Gastroesophageal sphincter (tissue), 4 donors: ENCODE results near the gene SH3RF3. TPM values are rescaled to one million over a fixed set of nuclear protein-coding genes. Genes with fewer than 3 reads are reported as not detected.

Experiments used
- ATAC-seq: fragments of 150-250 bp; one replicate; pipeline ENCODE4 v1.9.1; 2016; ENCODE audit warnings: mild to moderate bottlenecking, moderate library complexity
- H3K27ac ChIP-seq, 4 donors: fragments of 200-600 bp; sonication (generic) in 3 of 4; 1 replicate in 3 of 4; 2 replicates in 1 of 4; pipeline ENCODE4 v1.5.1; 2016 to 2019
- H3K27me3 ChIP-seq: fragments of 200-600 bp; sonication (generic); one replicate; pipeline ENCODE4 v1.5.1; 2019
- H3K36me3 ChIP-seq, 2 donors: fragments of 200-600 bp; sonication (generic); one replicate each; pipeline ENCODE4 v1.5.1; 2019; ENCODE audit warnings: control low read depth in 1 of 2
- H3K4me1 ChIP-seq, 3 donors: fragments of 200-600 bp; sonication (generic); 1 replicate in 2 of 3; 2 replicates in 1 of 3; pipeline ENCODE4 v1.5.1; 2016 to 2019; ENCODE audit warnings: control low read depth in 2 of 3
- H3K4me3 ChIP-seq, 2 donors: fragments of 200-600 bp; sonication (generic); one replicate each; pipeline ENCODE4 v1.5.1; 2019; ENCODE audit warnings: mild to moderate bottlenecking in 1 of 2, moderate library complexity in 1 of 2
- H3K9me3 ChIP-seq, 3 donors: fragments of 200-600 bp; sonication (generic); one replicate each; pipeline ENCODE4 v1.5.1; 2017 to 2019; ENCODE audit warnings: control low read depth in 2 of 3
- EP300 ChIP-seq: sonication (generic); formaldehyde crosslinking; IDR thresholded peaks from one replicate; pipeline ENCODE4 v1.6.1; 2017; ENCODE audit warnings: antibody characterized with exemption, mild to moderate bottlenecking
- POLR2A ChIP-seq, 2 donors: fragments of 450-650 bp; IDR thresholded peaks; one replicate each; pipeline ENCODE4 v1.6.1; 2017; ENCODE audit warnings: antibody characterized with exemption in 2 of 2, mild to moderate bottlenecking in 2 of 2, moderate library complexity in 1 of 2
- POLR2AphosphoS5 ChIP-seq: sonication (generic); formaldehyde crosslinking; IDR thresholded peaks from one replicate; pipeline ENCODE4 v1.6.1; 2017; ENCODE audit warnings: antibody characterized with exemption
- WGBS, 2 donors: methylation state at CpG; one replicate each; pipeline ENCODE4 v1.1.5; 2018; ENCODE audit warnings: low coverage in 1 of 2; 5-methylcytosine and 5-hydroxymethylcytosine counted together
- total RNA-seq, 4 donors: library from RNA; depleted of rRNA; stranded (reverse); fragments of >200 nt; gene quantifications; one replicate each; pipeline ENCODE4 v1.1.0, GENCODE V29; 2016
- TF ChIP-seq, protein P1 (sequence below), 4 experiments: fragments of 200-600 bp in 2 of 4; fragments of 450-650 bp in 2 of 4; sonication (generic) in 1 of 4; IDR thresholded peaks; one replicate each; pipeline ENCODE4 v1.5.1; 2017 to 2019; ENCODE audit warnings: antibody characterized with exemption in 4 of 4, mild to moderate bottlenecking in 2 of 4, moderate library complexity in 2 of 4

The SH3RF3 gene
- total RNA-seq, 4 donors from 2014 or later = 10.1 to 15.8 (median 13.2) TPM

DNA sequence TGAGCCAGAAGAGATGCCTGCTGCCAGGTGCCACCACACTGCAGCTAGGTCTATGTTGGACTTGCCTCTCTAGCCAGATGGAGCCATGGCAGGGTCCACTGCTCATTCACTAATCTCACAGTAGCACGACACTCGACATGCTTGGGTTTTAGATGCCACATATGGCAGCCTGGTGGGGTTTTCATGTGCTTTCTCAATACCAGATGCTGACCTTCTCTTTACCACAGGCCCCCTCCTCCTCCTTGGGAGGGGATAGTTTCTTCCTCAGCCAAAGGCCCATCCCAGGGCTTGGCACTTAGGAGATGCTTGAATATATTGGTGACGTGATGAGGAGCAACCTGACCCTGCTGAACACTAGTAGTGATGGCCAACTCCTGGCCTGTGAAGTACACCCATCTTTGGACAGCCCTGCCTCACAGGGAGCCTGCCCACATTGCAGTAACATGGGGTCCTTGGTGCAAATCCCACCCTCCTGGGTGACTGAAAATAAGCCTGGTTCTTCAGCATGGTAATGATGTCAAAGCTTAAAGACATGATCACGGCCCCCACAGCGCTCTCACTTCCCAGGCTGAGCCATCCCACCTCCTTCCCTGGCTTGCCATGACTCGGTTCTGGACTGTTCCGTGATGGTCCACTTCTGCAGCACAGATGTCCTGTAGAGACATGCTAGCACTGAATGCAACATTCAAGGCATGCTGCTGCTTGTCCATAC lies 227.5 kb downstream of the SH3RF3 start:
- no peak for ATAC-seq
- no peaks in the 10 kb centered on the region for H3K27me3 ChIP-seq
- peaks cover 0 to 7% (median under 1%) of the 10 kb centered on the region in 3 donors for H3K4me1 ChIP-seq
- H3K4me3 ChIP-seq = no peak overlapping the region
- 88 to 96% methylated on average over 4 to 5 of the region's 7 CpGs for WGBS, 2 donors
- TF ChIP-seq POLR2A (IDR thresholded peaks at IDR 0.05) (no peak), POLR2AphosphoS5 (no peak), EP300 (no peak)
- TF ChIP-seq, protein P1, sequence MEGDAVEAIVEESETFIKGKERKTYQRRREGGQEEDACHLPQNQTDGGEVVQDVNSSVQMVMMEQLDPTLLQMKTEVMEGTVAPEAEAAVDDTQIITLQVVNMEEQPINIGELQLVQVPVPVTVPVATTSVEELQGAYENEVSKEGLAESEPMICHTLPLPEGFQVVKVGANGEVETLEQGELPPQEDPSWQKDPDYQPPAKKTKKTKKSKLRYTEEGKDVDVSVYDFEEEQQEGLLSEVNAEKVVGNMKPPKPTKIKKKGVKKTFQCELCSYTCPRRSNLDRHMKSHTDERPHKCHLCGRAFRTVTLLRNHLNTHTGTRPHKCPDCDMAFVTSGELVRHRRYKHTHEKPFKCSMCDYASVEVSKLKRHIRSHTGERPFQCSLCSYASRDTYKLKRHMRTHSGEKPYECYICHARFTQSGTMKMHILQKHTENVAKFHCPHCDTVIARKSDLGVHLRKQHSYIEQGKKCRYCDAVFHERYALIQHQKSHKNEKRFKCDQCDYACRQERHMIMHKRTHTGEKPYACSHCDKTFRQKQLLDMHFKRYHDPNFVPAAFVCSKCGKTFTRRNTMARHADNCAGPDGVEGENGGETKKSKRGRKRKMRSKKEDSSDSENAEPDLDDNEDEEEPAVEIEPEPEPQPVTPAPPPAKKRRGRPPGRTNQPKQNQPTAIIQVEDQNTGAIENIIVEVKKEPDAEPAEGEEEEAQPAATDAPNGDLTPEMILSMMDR (IDR thresholded peaks at IDR 0.05) = no peak
- H3K9me3 ChIP-seq = peaks cover 0 to 18% (median 0%) of the 10 kb centered on the region in 3 donors
- H3K36me3 ChIP-seq = no peaks in the 10 kb centered on the region
- no peak overlapping the region for H3K27ac ChIP-seq

DNA sequence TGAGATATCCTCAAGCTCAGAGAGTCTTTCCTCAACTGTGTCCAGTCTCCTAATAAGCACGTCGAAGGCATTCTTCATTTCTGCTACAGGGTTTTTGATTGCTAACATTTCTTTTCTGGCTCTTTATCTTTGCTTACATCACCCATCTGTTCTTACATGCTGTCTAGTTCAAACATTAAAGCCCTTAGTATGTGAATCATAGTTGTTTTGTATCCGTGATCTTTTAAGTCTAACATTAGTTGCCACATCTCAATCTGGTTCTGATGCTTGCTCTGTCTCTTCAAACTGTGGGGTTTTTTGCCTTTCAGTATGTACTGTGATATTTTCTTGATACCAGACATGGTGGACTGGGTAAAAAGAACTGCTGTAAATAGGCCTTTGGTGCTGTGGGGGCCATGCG lies 235.2 kb downstream of the SH3RF3 start:
- no peak for ATAC-seq
- WGBS, 2 donors = 91 to 92% methylated on average over 3 to 4 of the region's 4 CpGs

DNA sequence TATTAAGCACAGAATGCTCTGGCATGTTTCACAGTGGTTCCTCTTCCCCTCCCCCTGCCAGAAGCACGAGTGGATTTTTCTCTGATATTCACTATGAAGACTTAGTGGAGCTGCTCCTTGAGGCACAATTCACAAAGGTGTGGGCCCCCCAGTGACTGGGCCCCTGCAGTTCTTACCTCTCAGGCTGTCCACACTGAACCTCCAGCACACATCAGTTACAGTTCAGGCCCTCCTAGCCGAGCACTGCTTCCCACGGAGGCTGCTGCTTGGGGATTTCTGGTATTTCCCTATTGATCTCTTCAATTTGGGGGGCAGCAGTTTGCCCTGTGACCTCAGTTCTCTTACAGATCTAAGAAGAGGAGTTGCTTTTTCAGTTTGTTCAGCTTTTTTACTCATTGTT lies 236.1 kb downstream of the SH3RF3 start:
- no peak overlapping the region for H3K4me3 ChIP-seq
- 50 to 74% methylated on average over 1 to 3 of the region's 3 CpGs for WGBS, 2 donors
- H3K9me3 ChIP-seq = peaks cover 0 to 3% (median 0%) of the 10 kb centered on the region in 3 donors
- H3K36me3 ChIP-seq = no peaks in the 10 kb centered on the region
- peaks cover 0 to 10% (median 0%) of the 10 kb centered on the region in 3 donors for H3K4me1 ChIP-seq
- H3K27ac ChIP-seq = no peak overlapping the region
- ATAC-seq = no peak
- H3K27me3 ChIP-seq = no peaks in the 10 kb centered on the region
- TF ChIP-seq EP300 (no peak), POLR2AphosphoS5 (no peak)

More for the DNA sequence above, 235.2 kb downstream of the SH3RF3 start:
- Histone ChIP-seq H3K4me1 (peaks cover 0 to 10% (median 0%) of the 10 kb centered on the region in 3 donors), H3K36me3 (no peaks in the 10 kb centered on the region), H3K9me3 (peaks cover 0 to 3% (median 0%) of the 10 kb centered on the region in 3 donors), H3K4me3 (no peak overlapping the region), H3K27me3 (no peaks in the 10 kb centered on the region), H3K27ac (no peak overlapping the region)
- no peak for TF ChIP-seq POLR2AphosphoS5
- no peak for TF ChIP-seq EP300
- TF ChIP-seq POLR2A (IDR thresholded peaks at IDR 0.05) = no peak
- TF ChIP-seq, protein P1 (IDR thresholded peaks at IDR 0.05) = no peak

DNA sequence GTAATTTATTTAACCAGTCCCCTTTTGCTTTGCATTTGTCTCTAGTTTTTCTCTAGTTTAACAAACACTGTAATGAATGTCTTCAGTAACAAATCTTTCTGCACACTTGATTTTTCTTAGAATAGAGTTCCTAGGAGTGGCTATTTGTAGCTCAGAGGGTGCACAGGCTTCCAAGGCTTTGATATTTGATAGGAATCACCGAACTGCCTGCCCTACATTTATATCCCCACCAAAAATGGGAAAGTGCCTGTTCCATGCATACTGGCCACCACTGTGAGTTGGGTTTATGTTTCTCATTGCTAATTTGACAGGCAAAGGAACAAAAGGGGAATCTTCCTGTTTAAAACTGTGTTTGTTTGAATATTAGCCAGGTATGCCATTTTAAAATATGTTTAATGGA lies 238.7 kb downstream of the SH3RF3 start:
- 20 to 45% methylated on average over 1 of the region's 1 CpG for WGBS, 2 donors
- H3K36me3 ChIP-seq = peaks cover 0 to 13% of the 10 kb centered on the region in 2 donors
- TF ChIP-seq POLR2AphosphoS5 (no peak), POLR2A (IDR thresholded peaks at IDR 0.05) (no peak), EP300 (no peak)
- TF ChIP-seq, protein P1 (IDR thresholded peaks at IDR 0.05) = no peak
- no peaks in the 10 kb centered on the region for H3K9me3 ChIP-seq
- no peak overlapping the region for H3K27ac ChIP-seq
- ATAC-seq = no peak
- no peak overlapping the region for H3K4me3 ChIP-seq
- H3K4me1 ChIP-seq = peaks cover 0 to 20% (median 0%) of the 10 kb centered on the region in 3 donors
- H3K27me3 ChIP-seq = no peaks in the 10 kb centered on the region

DNA sequence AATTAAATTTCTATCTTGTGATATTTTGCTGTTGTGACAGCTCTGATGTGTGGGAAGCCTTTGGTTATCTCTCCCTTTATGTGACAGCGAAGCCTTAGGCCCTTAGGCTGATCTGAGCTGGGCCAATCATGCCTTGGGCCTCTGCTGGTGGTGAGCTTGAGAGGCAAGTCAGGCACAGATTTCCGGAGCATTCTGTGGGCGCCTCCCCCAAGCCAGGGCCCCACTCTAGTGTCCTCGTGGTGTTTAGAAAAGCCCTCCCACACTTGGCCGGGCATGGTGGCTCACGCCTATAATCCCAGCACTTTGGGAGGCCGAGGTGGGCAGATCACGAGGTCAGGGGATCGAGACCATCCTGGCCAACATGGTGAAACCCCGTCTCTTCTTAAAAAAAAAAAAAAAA lies 239.8 kb downstream of the SH3RF3 start:
- Histone ChIP-seq H3K36me3 (peaks cover 0 to 17% of the 10 kb centered on the region in 2 donors), H3K27ac (no peak overlapping the region), H3K27me3 (no peaks in the 10 kb centered on the region), H3K4me1 (peaks cover 0 to 20% (median 0%) of the 10 kb centered on the region in 3 donors), H3K9me3 (no peaks in the 10 kb centered on the region), H3K4me3 (no peak overlapping the region)
- TF ChIP-seq, protein P1 (IDR thresholded peaks at IDR 0.05) = no peak
- TF ChIP-seq POLR2AphosphoS5 (no peak), EP300 (no peak), POLR2A (IDR thresholded peaks at IDR 0.05) (no peak)
- ATAC-seq = no peak
- 100% methylated on average over 4 of the region's 10 CpGs; no CpG with 5 or more reads in 1 of the 2 donors for WGBS, 2 donors
